ENCODE measurements around the gene PRR15. TPM values are rescaled to one million over a fixed set of nuclear protein-coding genes. Genes with fewer than 3 reads are reported as not detected.
A peak's percentile ranks its signal among the peaks of the same experiment; 100 is the strongest.

PRR15 gene
- total and polyA plus RNA-seq, 2 of the 13 experiments (the other 11 are each of a cell fraction or from before 2014, with no cell fraction given): 2.3 to 7.8 TPM

- Histone ChIP-seq H3K4me2 (ENCODE audit: low read depth, low read length) (peak overlapping the region; percentile 94), H3K4me3 (replicated peaks in 1 of 3; ENCODE audit: insufficient read depth in 1 of 3, low read depth in 2 of 3, low read length in 3 of 3) (peak overlapping the region in 1 of 3 experiments; percentile 79; a peak in 2 of 6 replicates), H3K27ac (ENCODE audit: extremely low read length, insufficient read depth, low read length) (peak overlapping the region; percentile 60), H3K79me2 (ENCODE audit: insufficient read depth, low read length) (peaks cover 15% of the 10 kb centered on the region), H3K9me3 (ENCODE audit: low read length) (no peaks in the 10 kb centered on the region), H3K4me1 (ENCODE audit: insufficient read depth, low read length) (peaks cover 57% of the 10 kb centered on the region), H4K20me1 (ENCODE audit: insufficient read depth, low read length) (no peaks in the 10 kb centered on the region), H3K9ac (ENCODE audit: insufficient read depth, low read depth, low read length) (no peak overlapping the region), H2AFZ (ENCODE audit: low read length) (no peak overlapping the region), H3K36me3 (replicated peaks in 1 of 2; ENCODE audit: control insufficient read depth in 1 of 2, insufficient read depth in 2 of 2, low read length in 2 of 2) (no peaks in the 10 kb centered on the region), H3K27me3 (ENCODE audit: control insufficient read depth in 1 of 2, insufficient read depth in 2 of 2, low read length in 2 of 2) (no peaks in the 10 kb centered on the region; a peak in 1 of 5 replicates)
- DNase-seq (ENCODE audit: low spot score): no peak
- no peak for FAIRE-seq
- in situ Hi-C loops (cut with HindIII; ENCODE audit: extremely low pct_ligation_motif_present, low pct_unique_long_range_greater_than_20kb): loop anchor here (10.0 kb wide), 1 partner anchor 641 kb away; no protein-coding TSS in a partner anchor
- intact Hi-C loops (cut with micrococcal nuclease; ENCODE audit: unreplicated experiment): loop anchor here (10.0 kb wide), 1 partner anchor 361 kb away; no protein-coding TSS in a partner anchor
- POLR2A ChIA-PET: no interaction called here
- CTCF ChIA-PET (ENCODE audit: low intra/inter-chr PET ratio, low total read pairs): no interaction called here
- no TSS peak for BruUV-seq (replicated peaks)
- 95% methylated on average over 42 of the region's 56 CpGs for WGBS (ENCODE audit: low lambda C conversion rate)
- no peak for ATAC-seq
- TF ChIP-seq CSRNP1 (CRISPR knock-in tag; IDR thresholded peaks at IDR 0.05): no peak
- no peak for TF ChIP-seq ZNF17 (CRISPR knock-in tag; IDR thresholded peaks at IDR 0.05)
- TF ChIP-seq ZMYM3 (CRISPR knock-in tag; IDR thresholded peaks at IDR 0.05): peak; percentile 72; the same call in 1 of the 2 replicates
- TF ChIP-seq ZNF768 (CRISPR knock-in tag; IDR thresholded peaks at IDR 0.05): no peak
- TF ChIP-seq NFKB2 (CRISPR knock-in tag; IDR thresholded peaks at IDR 0.05; ENCODE audit: borderline replicate concordance): 0 out of 2 replicates have a peak, but pooled peaks have one; percentile 38
- TF ChIP-seq KMT2A (CRISPR knock-in tag; IDR thresholded peaks at IDR 0.05): no peak
- TF ChIP-seq ONECUT2 (CRISPR knock-in tag; IDR thresholded peaks at IDR 0.05): no peak
- TF ChIP-seq ASH2L (IDR thresholded peaks at IDR 0.05; ENCODE audit: insufficient read length, low read depth, low read length): no peak
- TF ChIP-seq ZNF558 (CRISPR knock-in tag; IDR thresholded peaks at IDR 0.05; ENCODE audit: borderline replicate concordance): no peak
- no peak for TF ChIP-seq NFYC (CRISPR knock-in tag; IDR thresholded peaks at IDR 0.05)
- TF ChIP-seq ZBED4 (CRISPR knock-in tag; IDR thresholded peaks at IDR 0.05; ENCODE audit: borderline replicate concordance): no peak
- no peak for TF ChIP-seq ZNF224 (CRISPR knock-in tag; IDR thresholded peaks at IDR 0.05)
- TF ChIP-seq PHB2 (IDR thresholded peaks at IDR 0.05; ENCODE audit: partially characterized antibody): no peak
- no peak for TF ChIP-seq ZNF264 (CRISPR knock-in tag; IDR thresholded peaks at IDR 0.05)
- no peak for TF ChIP-seq EED (CRISPR knock-in tag; IDR thresholded peaks at IDR 0.05)
- TF ChIP-seq ZFP62 (CRISPR knock-in tag; IDR thresholded peaks at IDR 0.05): no peak
- TF ChIP-seq STAT5B (CRISPR knock-in tag; IDR thresholded peaks at IDR 0.05): no peak
- TF ChIP-seq E2F5 (CRISPR knock-in tag; conservative IDR thresholded peaks at IDR 0.05): no peak
Measured at GRCh38 chr7:29565982-29566746, 2.5 kb downstream of the PRR15 start.
